HUES64 (cell line): ENCODE data around the gene SPRN.

ENCODE experiments used
- H3K27ac ChIP-seq: 2 replicates; pipeline ENCODE4 v1.7.0; 2013; ENCODE audit warnings: low read depth, low read length, inconsistent platforms
- H3K27me3 ChIP-seq: 2 replicates; pipeline ENCODE4 v1.6.1; 2013; ENCODE audit warnings: mild to moderate bottlenecking, low read length; ENCODE audit not compliant: insufficient read depth
- H3K36me3 ChIP-seq: 2 replicates; pipeline ENCODE4 v1.6.1; 2013; ENCODE audit warnings: mild to moderate bottlenecking, low read length; ENCODE audit not compliant: insufficient read depth
- H3K4me1 ChIP-seq: 2 replicates; pipeline ENCODE4 v1.6.1; 2013; ENCODE audit warnings: mild to moderate bottlenecking, low read length, moderate library complexity; ENCODE audit not compliant: insufficient read depth
- H3K4me3 ChIP-seq: 2 replicates; pipeline ENCODE4 v1.5.1; 2013; ENCODE audit warnings: mild to moderate bottlenecking, low read length, moderate library complexity
- H3K9ac ChIP-seq: 2 replicates; pipeline ENCODE4 v1.6.1; 2013; ENCODE audit warnings: mild to moderate bottlenecking, low read depth, low read length
- H3K9me3 ChIP-seq: 2 replicates; pipeline ENCODE4 v1.6.1; 2013; ENCODE audit warnings: low read depth, low read length; ENCODE audit not compliant: insufficient read depth
- WGBS: fragments of 150-250, 120-280 bp; methylation state at CpG from one replicate; pipeline ENCODE4 v1.1.7; 2013; ENCODE audit warnings: missing lambda C conversion rate; 5-methylcytosine and 5-hydroxymethylcytosine counted together

The SPRN gene

GRCh38 chr10:133400624-133401424, 23.6 kb downstream of the SPRN start:
- no peak overlapping the region for H3K27ac ChIP-seq
- no peaks in the 10 kb centered on the region for H3K27me3 ChIP-seq
- no peaks in the 10 kb centered on the region for H3K9me3 ChIP-seq
- 95% methylated on average over 10 of the region's 10 CpGs for WGBS
- H3K4me3 ChIP-seq: no peak overlapping the region
- no peaks in the 10 kb centered on the region for H3K4me1 ChIP-seq
- H3K9ac ChIP-seq: no peak overlapping the region
- H3K36me3 ChIP-seq: peaks cover 88% of the 10 kb centered on the region

GRCh38 chr10:133399123-133399601, 25.3 kb downstream of the SPRN start:
- H3K9me3 ChIP-seq: no peaks in the 10 kb centered on the region
- WGBS: 97% methylated on average over 19 of the region's 19 CpGs
- H3K4me1 ChIP-seq: no peaks in the 10 kb centered on the region; the same call in 1 of the 2 replicates
- no peak overlapping the region for H3K9ac ChIP-seq
- peaks cover 75% of the 10 kb centered on the region for H3K36me3 ChIP-seq
- H3K27ac ChIP-seq: no peak overlapping the region
- no peak overlapping the region for H3K4me3 ChIP-seq
- no peaks in the 10 kb centered on the region for H3K27me3 ChIP-seq

- WGBS: 97% methylated on average over 7 of the region's 7 CpGs
- Histone ChIP-seq H3K27me3 (no peaks in the 10 kb centered on the region), H3K9ac (no peak overlapping the region), H3K27ac (no peak overlapping the region), H3K36me3 (peaks cover 65% of the 10 kb centered on the region), H3K4me1 (no peaks in the 10 kb centered on the region; the same call in 1 of the 2 replicates), H3K9me3 (no peaks in the 10 kb centered on the region), H3K4me3 (no peak overlapping the region)
Observed at GRCh38 chr10:133397938-133398337, 26.5 kb downstream of the SPRN start.

DNA sequence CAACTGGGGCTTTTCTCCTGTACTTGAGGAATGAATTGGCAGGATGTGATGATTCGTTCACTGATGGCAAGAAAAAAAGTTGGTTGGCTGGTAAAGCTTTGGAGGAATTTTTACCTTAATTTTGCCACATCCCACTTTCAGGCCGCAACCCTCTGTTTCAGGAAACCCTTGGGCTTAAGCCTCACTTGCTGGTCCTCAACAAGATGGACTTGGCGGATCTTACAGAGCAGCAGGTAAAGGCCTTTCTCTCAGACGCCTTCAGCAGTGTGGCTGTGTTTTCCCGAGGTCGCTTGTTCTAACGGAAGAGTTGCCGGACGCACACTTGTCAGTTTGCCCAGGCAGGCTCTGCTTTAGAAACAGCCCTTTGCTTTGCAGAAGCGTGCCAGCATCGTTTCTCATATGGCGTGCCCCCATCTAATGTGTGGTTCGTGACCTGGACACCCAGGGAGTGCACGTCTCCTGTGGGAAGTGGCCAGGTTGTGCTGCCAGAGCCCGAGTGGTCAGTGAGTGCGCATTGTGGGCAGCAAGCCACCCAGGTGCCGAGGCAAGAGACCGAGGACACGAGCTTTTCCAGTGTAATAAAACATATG, 28.3 kb downstream of the SPRN start:
- Histone ChIP-seq H3K4me1 (no peaks in the 10 kb centered on the region; the same call in 1 of the 2 replicates), H3K9me3 (no peaks in the 10 kb centered on the region), H3K4me3 (no peak overlapping the region), H3K36me3 (peaks cover 51% of the 10 kb centered on the region), H3K9ac (no peak overlapping the region), H3K27me3 (no peaks in the 10 kb centered on the region), H3K27ac (no peak overlapping the region)
- WGBS: 96% methylated on average over 18 of the region's 19 CpGs

- Histone ChIP-seq H3K4me1 (no peaks in the 10 kb centered on the region; the same call in 1 of the 2 replicates), H3K9ac (peak overlapping the region; percentile 97), H3K36me3 (peaks cover 40% of the 10 kb centered on the region), H3K9me3 (no peaks in the 10 kb centered on the region), H3K27me3 (no peaks in the 10 kb centered on the region), H3K27ac (peak overlapping the region; percentile 96), H3K4me3 (peak overlapping the region; percentile 98)
- 33% methylated on average over 21 of the region's 21 CpGs for WGBS
Observed at GRCh38 chr10:133394801-133395221, 29.6 kb downstream of the SPRN start.

DNA sequence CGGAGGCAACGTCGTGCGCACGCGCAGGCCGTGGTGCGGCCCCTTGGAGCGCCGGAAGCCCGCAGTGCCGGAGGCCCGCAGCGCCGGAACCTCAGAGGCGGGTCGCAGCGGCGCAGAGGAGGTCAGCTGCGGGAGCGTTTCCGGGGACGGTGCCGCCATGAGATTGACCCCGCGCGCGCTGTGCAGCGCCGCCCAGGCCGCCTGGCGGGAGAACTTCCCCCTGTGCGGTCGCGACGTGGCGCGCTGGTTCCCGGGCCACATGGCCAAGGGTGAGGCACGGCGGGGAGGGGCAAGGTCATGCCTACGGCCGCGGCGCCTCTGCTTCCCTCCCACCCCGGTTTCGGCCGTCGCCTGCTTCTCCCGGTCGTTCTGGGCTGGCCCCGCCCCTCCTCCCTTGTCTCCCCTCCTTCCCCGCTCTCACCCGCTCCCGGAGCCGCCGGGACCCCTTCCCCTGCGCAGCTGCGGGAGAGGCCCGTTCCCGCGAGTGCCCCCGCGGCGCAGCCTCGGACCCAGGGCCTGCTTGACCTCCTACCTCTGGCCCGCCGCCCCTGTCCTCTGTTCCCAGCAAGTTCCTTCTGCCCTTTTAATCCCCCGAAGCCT, 30.3 kb downstream of the SPRN start, which contains the start of gene MTG1:
MTG1 (plus strand) TSS at position 94 of the 600 bp plus-strand sequence; CDS start at position 158, 64 bp downstream.
- no peaks in the 10 kb centered on the region; the same call in 1 of the 2 replicates for H3K4me1 ChIP-seq
- peak within 1 kb of the TSS; percentile 96 for H3K27ac ChIP-seq
- H3K36me3 ChIP-seq: peaks cover 33% of the 10 kb centered on the region
- H3K27me3 ChIP-seq: no peaks in the 10 kb centered on the region
- WGBS: under 1% methylated on average over 69 of the region's 69 CpGs
- H3K4me3 ChIP-seq: peak within 1 kb of the TSS; percentile 98
- peak within 1 kb of the TSS; percentile 97 for H3K9ac ChIP-seq
- H3K9me3 ChIP-seq: no peaks in the 10 kb centered on the region

GRCh38 chr10:133393401-133394063, 30.9 kb downstream of the SPRN start:
- H3K4me1 ChIP-seq: no peaks in the 10 kb centered on the region; the same call in 1 of the 2 replicates
- H3K27ac ChIP-seq: peak overlapping the region; percentile 46; the same call in 1 of the 2 replicates
- WGBS: 37% methylated on average over 23 of the region's 27 CpGs
- H3K27me3 ChIP-seq: no peaks in the 10 kb centered on the region
- peaks cover 27% of the 10 kb centered on the region for H3K36me3 ChIP-seq
- H3K9ac ChIP-seq: peak overlapping the region; percentile 59
- peak overlapping the region; percentile 98 for H3K4me3 ChIP-seq
- no peaks in the 10 kb centered on the region for H3K9me3 ChIP-seq

GRCh38 chr10:133391761-133392518, 32.5 kb downstream of the SPRN start:
- Histone ChIP-seq H3K9ac (no peak overlapping the region), H3K4me1 (no peaks in the 10 kb centered on the region; the same call in 1 of the 2 replicates), H3K27ac (no peak overlapping the region)

GRCh38 chr10:133391249-133391635, 33.2 kb downstream of the SPRN start:
- Histone ChIP-seq H3K4me1 (no peaks in the 10 kb centered on the region; the same call in 1 of the 2 replicates), H3K36me3 (peaks cover 8% of the 10 kb centered on the region), H3K9me3 (no peaks in the 10 kb centered on the region), H3K9ac (no peak overlapping the region), H3K4me3 (no peak overlapping the region), H3K27ac (no peak overlapping the region), H3K27me3 (no peaks in the 10 kb centered on the region)
- WGBS: 94% methylated on average over 12 of the region's 12 CpGs

More at GRCh38 chr10:133391761-133392518, 32.5 kb downstream of the SPRN start:
- 91% methylated on average over 11 of the region's 12 CpGs for WGBS
- no peaks in the 10 kb centered on the region for H3K9me3 ChIP-seq
- H3K27me3 ChIP-seq: no peaks in the 10 kb centered on the region
- H3K36me3 ChIP-seq: peaks cover 15% of the 10 kb centered on the region
- no peak overlapping the region for H3K4me3 ChIP-seq

GRCh38 chr10:133390597-133391248, 33.7 kb downstream of the SPRN start:
- Histone ChIP-seq H3K27me3 (no peaks in the 10 kb centered on the region), H3K36me3 (peaks cover 2% of the 10 kb centered on the region), H3K4me3 (no peak overlapping the region), H3K9me3 (no peaks in the 10 kb centered on the region), H3K27ac (no peak overlapping the region), H3K9ac (no peak overlapping the region), H3K4me1 (no peaks in the 10 kb centered on the region; the same call in 1 of the 2 replicates)
- WGBS: 94% methylated on average over 19 of the region's 19 CpGs
